Liver (tissue), 9 donors: ENCODE results near the gene LARGE1. TPM values are rescaled to one million over a fixed set of nuclear protein-coding genes. Genes with fewer than 3 reads are reported as not detected.

Source experiments
- DNase-seq: peaks from one replicate; pipeline ENCODE4 v3.0.0-alpha.2; 2017; ENCODE audit warnings: low spot score
- H3K27ac ChIP-seq, 2 donors: one replicate each; pipeline ENCODE4 v1.7.0; 2013; ENCODE audit warnings: inconsistent platforms in 2 of 2, low read length in 2 of 2, control low read depth in 1 of 2, low read depth in 1 of 2, mild to moderate bottlenecking in 1 of 2
- H3K27me3 ChIP-seq, 4 donors: one replicate each; pipeline versions ENCODE4 v1.6.1 to v1.7.0; 2013; ENCODE audit warnings: low read length in 3 of 4, inconsistent platforms in 1 of 4, mild to moderate bottlenecking in 1 of 4, moderate library complexity in 1 of 4; ENCODE audit not compliant: control insufficient read depth in 4 of 4, insufficient read depth in 4 of 4
- H3K36me3 ChIP-seq, 4 donors: one replicate each; pipeline versions ENCODE4 v1.6.1 to v1.7.0; 2013; ENCODE audit warnings: low read length in 3 of 4, mild to moderate bottlenecking in 3 of 4, low read depth in 1 of 4, moderate library complexity in 1 of 4; ENCODE audit not compliant: control insufficient read depth in 4 of 4, insufficient read depth in 3 of 4
- H3K4me1 ChIP-seq, 4 donors: one replicate each; pipeline versions ENCODE4 v1.6.1 to v1.7.0; 2013; ENCODE audit warnings: low read length in 3 of 4, mild to moderate bottlenecking in 3 of 4, moderate library complexity in 1 of 4; ENCODE audit not compliant: control insufficient read depth in 4 of 4, insufficient read depth in 4 of 4
- H3K4me3 ChIP-seq, 3 donors: one replicate each; pipeline versions ENCODE4 v1.6.1 to v1.7.0; 2013; ENCODE audit warnings: low read length in 3 of 3, control low read depth in 1 of 3, low read depth in 1 of 3, mild to moderate bottlenecking in 1 of 3
- H3K9ac ChIP-seq, 2 donors: one replicate each; pipeline ENCODE4 v1.7.0; 2013; ENCODE audit warnings: low read length in 2 of 2, mild to moderate bottlenecking in 2 of 2, moderate library complexity in 2 of 2, control low read depth in 1 of 2, low read depth in 1 of 2
- H3K9me3 ChIP-seq, 4 donors: one replicate each; pipeline versions ENCODE4 v1.6.1 to v1.7.0; 2013; ENCODE audit warnings: low read length in 3 of 4; ENCODE audit not compliant: control insufficient read depth in 4 of 4
- ATF3 ChIP-seq: IDR thresholded peaks from 2 replicates; pipeline ENCODE4 v1.6.1; 2016; ENCODE audit warnings: antibody characterized with exemption
- EGR1 ChIP-seq, 2 donors: IDR thresholded peaks; 2 replicates each; pipeline ENCODE4 v1.6.1; 2016 to 2018; ENCODE audit warnings: antibody characterized with exemption in 2 of 2, low read depth in 2 of 2
- FOXA2 ChIP-seq: IDR thresholded peaks from 2 replicates; pipeline ENCODE4 v1.6.1; 2016; ENCODE audit warnings: antibody characterized with exemption
- GABPA ChIP-seq, 2 donors: IDR thresholded peaks in 1 of 2; conservative IDR thresholded peaks in 1 of 2; 2 replicates each; pipeline ENCODE4 v1.6.1; 2016; ENCODE audit warnings: antibody characterized with exemption in 2 of 2, mild to moderate bottlenecking in 1 of 2, moderate library complexity in 1 of 2
- HNF4G ChIP-seq: IDR thresholded peaks from 2 replicates; pipeline ENCODE4 v1.6.1; 2016; ENCODE audit warnings: antibody characterized with exemption
- JUND ChIP-seq, 2 donors: IDR thresholded peaks; 2 replicates each; pipeline ENCODE4 v1.6.1; 2016; ENCODE audit warnings: antibody characterized with exemption in 2 of 2
- NR2F2 ChIP-seq: IDR thresholded peaks from 2 replicates; pipeline ENCODE4 v1.6.1; 2016; ENCODE audit warnings: antibody characterized with exemption
- RAD21 ChIP-seq, 2 donors: IDR thresholded peaks; 2 replicates each; pipeline ENCODE4 v1.6.1; 2016; ENCODE audit warnings: antibody characterized with exemption in 2 of 2, mild to moderate bottlenecking in 2 of 2
- REST ChIP-seq: IDR thresholded peaks from 2 replicates; pipeline ENCODE4 v1.6.1; 2016; ENCODE audit warnings: antibody characterized with exemption, mild to moderate bottlenecking
- RXRA ChIP-seq, 2 donors: IDR thresholded peaks; 2 replicates each; pipeline ENCODE4 v1.6.1; 2017 to 2018; ENCODE audit warnings: antibody characterized with exemption in 2 of 2, mild to moderate bottlenecking in 1 of 2
- TAF1 ChIP-seq: conservative IDR thresholded peaks from 2 replicates; pipeline ENCODE4 v1.6.1; 2016; ENCODE audit warnings: antibody characterized with exemption, mild to moderate bottlenecking
- YY1 ChIP-seq: IDR thresholded peaks from 2 replicates; pipeline ENCODE4 v1.6.1; 2016; ENCODE audit warnings: antibody characterized with exemption, mild to moderate bottlenecking
- WGBS: extraction: QIAGEN DNeasy Blood & Tissue Kit; methylation state at CpG from one replicate; pipeline ENCODE4 v1.1.7; 2013; 5-methylcytosine and 5-hydroxymethylcytosine counted together
- polyA plus RNA-seq, 2 donors: library from polyadenylated mRNA; stranded (reverse) in 1 of 2; unstranded in 1 of 2; fragments of 200-250 nt in 1 of 2; fragments of >200 nt in 1 of 2; fragmentation: Nextera tagmentation in 1 of 2; extraction: Ambion mirVana in 1 of 2; gene quantifications; one replicate each; pipeline versions ENCODE4 v1.2.1 to v1.2.3, GENCODE V29; 2013 to 2015
- total RNA-seq, 2 donors: library from RNA; depleted of rRNA; stranded (reverse); fragments of >200 nt; gene quantifications; one replicate each; pipeline ENCODE4 v1.2.3, GENCODE V29; 2014
- TF ChIP-seq, protein P1 (sequence below): IDR thresholded peaks from 2 replicates; pipeline ENCODE4 v1.6.1; 2016; ENCODE audit warnings: antibody characterized with exemption
- TF ChIP-seq, protein P2 (sequence below): IDR thresholded peaks from 2 replicates; pipeline ENCODE4 v1.6.1; 2016; ENCODE audit warnings: antibody characterized with exemption
- TF ChIP-seq, protein P3 (sequence below): fragments of 150-350 bp; IDR thresholded peaks from 2 replicates; pipeline ENCODE4 v1.5.1; 2017; ENCODE audit warnings: improper control_type of control experiment, low read depth, low read length; ENCODE audit not compliant: missing input control
- donor health status: healthy.
- donor health status: healthy.
- donor health status: healthy.
- donor health status: healthy.
- donor health status: healthy.

The LARGE1 gene
- total and polyA plus RNA-seq, 4 donors, result 2.3 to 14.1 (median 5.7) TPM

DNA sequence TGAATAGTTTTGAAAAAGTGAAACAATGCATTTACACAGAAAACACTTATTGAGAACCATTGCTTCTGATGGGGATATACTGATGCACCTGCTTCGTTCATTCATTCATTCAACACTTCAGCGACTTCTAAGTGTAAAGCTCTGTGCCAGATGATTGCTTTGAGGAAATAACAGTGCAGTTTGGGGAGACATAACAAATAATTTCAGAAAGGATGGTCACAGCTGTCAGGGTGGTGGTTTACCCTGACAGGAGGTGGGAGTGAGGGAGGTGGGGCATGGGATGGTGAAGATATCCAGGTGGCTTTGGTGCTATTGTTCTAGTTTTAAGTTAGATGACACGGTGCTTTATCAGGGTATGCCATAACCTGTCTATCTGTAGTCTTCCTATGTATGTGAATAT is 344.1 kb downstream of the LARGE1 start:
- H3K36me3 ChIP-seq, result no peaks in the 10 kb centered on the region
- no peak overlapping the region for H3K27ac ChIP-seq
- no peak for DNase-seq
- H3K9ac ChIP-seq, result no peak overlapping the region
- no peaks in the 10 kb centered on the region for H3K9me3 ChIP-seq
- no peak overlapping the region for H3K4me3 ChIP-seq
- H3K4me1 ChIP-seq, result peaks cover 0 to 27% (median 17%) of the 10 kb centered on the region in 4 donors
- no peak for TF ChIP-seq GABPA (IDR thresholded peaks at IDR 0.05 in 1 of 2, conservative IDR thresholded peaks at IDR 0.05 in 1 of 2)
- no peak for TF ChIP-seq YY1
- TF ChIP-seq, protein P1, sequence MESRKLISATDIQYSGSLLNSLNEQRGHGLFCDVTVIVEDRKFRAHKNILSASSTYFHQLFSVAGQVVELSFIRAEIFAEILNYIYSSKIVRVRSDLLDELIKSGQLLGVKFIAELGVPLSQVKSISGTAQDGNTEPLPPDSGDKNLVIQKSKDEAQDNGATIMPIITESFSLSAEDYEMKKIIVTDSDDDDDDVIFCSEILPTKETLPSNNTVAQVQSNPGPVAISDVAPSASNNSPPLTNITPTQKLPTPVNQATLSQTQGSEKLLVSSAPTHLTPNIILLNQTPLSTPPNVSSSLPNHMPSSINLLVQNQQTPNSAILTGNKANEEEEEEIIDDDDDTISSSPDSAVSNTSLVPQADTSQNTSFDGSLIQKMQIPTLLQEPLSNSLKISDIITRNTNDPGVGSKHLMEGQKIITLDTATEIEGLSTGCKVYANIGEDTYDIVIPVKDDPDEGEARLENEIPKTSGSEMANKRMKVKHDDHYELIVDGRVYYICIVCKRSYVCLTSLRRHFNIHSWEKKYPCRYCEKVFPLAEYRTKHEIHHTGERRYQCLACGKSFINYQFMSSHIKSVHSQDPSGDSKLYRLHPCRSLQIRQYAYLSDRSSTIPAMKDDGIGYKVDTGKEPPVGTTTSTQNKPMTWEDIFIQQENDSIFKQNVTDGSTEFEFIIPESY, result no peak
- TF ChIP-seq ATF3, result no peak
- no peak for TF ChIP-seq RXRA (IDR thresholded peaks at IDR 0.05)
- no peak for TF ChIP-seq HNF4G
- no peak for TF ChIP-seq NR2F2
- H3K27me3 ChIP-seq, result no peaks in the 10 kb centered on the region
- 93% methylated on average over 3 of the region's 3 CpGs for WGBS

DNA sequence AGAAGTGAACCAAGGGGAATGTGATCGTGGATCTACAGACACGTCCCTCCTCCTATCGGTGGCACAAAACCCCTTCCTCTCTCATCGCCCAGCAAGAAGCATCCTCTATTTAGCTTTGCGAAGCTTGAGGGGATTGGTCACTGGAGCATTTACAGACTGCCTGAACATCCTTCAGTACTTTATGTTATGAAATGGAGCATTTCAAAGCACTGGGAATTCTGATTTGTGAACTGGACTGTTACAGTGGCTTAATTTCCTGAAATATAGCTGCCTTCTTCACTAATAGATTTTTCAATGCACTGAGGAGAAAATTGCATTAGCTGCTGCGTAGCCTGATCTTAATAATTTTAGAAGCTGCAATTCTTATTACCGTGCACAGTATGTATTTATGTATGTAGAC is 344.5 kb downstream of the LARGE1 start:
- H3K27me3 ChIP-seq, result no peaks in the 10 kb centered on the region
- no peak for DNase-seq
- TF ChIP-seq REST (no peak), FOXA2 (no peak), EGR1 (IDR thresholded peaks at IDR 0.05; ENCODE audit: low read depth in 2 of 2) (no peak), HNF4G (no peak), RXRA (IDR thresholded peaks at IDR 0.05) (no peak), GABPA (IDR thresholded peaks at IDR 0.05 in 1 of 2, conservative IDR thresholded peaks at IDR 0.05 in 1 of 2) (no peak), RAD21 (IDR thresholded peaks at IDR 0.05) (no peak), JUND (IDR thresholded peaks at IDR 0.05) (no peak), NR2F2 (no peak), YY1 (no peak), TAF1 (no peak)
- TF ChIP-seq, protein P1, result no peak
- TF ChIP-seq, protein P2, sequence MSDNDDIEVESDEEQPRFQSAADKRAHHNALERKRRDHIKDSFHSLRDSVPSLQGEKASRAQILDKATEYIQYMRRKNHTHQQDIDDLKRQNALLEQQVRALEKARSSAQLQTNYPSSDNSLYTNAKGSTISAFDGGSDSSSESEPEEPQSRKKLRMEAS, result no peak
- TF ChIP-seq, protein P3, sequence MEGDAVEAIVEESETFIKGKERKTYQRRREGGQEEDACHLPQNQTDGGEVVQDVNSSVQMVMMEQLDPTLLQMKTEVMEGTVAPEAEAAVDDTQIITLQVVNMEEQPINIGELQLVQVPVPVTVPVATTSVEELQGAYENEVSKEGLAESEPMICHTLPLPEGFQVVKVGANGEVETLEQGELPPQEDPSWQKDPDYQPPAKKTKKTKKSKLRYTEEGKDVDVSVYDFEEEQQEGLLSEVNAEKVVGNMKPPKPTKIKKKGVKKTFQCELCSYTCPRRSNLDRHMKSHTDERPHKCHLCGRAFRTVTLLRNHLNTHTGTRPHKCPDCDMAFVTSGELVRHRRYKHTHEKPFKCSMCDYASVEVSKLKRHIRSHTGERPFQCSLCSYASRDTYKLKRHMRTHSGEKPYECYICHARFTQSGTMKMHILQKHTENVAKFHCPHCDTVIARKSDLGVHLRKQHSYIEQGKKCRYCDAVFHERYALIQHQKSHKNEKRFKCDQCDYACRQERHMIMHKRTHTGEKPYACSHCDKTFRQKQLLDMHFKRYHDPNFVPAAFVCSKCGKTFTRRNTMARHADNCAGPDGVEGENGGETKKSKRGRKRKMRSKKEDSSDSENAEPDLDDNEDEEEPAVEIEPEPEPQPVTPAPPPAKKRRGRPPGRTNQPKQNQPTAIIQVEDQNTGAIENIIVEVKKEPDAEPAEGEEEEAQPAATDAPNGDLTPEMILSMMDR, result no peak
- WGBS, result 97% methylated on average over 7 of the region's 7 CpGs
- no peak overlapping the region for H3K4me3 ChIP-seq
- H3K9ac ChIP-seq, result no peak overlapping the region
- H3K36me3 ChIP-seq, result no peaks in the 10 kb centered on the region
- H3K27ac ChIP-seq, result no peak overlapping the region
- peaks cover 0 to 27% (median 17%) of the 10 kb centered on the region in 4 donors for H3K4me1 ChIP-seq
- H3K9me3 ChIP-seq, result no peaks in the 10 kb centered on the region
